HL-60/S4 (cell line): ENCODE results near the gene SEC23A.
"Not testable (repeated sequence)": the region's sequence is repeated elsewhere in the genome, so short reads cannot be mapped to it uniquely, and the experiment has no call there.

Experiments
- in situ Hi-C: fragments of 300-500 bp; cut with MboI; formaldehyde crosslinking; loops from 2 replicates; pipeline ENCODE4 v1.14.3; 2022; ENCODE audit warnings: low sequenced_read_pairs

SEC23A gene

GRCh38 chr14:39034481-39035296 lies 68.3 kb downstream of the SEC23A start:
- in situ Hi-C loops = no loop called here

DNA sequence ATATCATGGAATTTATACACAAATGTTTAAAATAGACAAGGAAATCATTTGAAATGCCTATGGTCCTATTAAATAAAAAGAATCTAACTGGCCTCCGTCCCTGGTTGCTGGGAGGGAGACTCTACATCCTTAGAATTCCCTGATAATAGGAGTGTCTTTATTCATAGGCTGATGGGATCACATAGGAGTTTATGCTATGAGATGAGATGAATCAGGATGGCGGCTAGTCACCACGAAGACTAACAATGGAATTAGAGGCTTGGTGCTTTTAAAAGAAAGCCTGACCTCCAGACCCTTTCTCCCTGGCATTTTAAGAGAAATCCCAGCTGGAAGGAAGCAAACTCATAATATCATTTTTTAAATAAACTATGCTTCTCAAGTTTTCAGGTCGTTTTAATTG lies 69.7 kb downstream of the SEC23A start:
- in situ Hi-C loops = no loop called here

- in situ Hi-C loops = no loop called here
These were observed 72.8 kb downstream of the SEC23A start for GRCh38 chr14:39030209-39030608.

GRCh38 chr14:39029789-39030188 lies 73.2 kb downstream of the SEC23A start:
- in situ Hi-C loops = no loop called here

- in situ Hi-C loops = no loop called here
These were observed 74.4 kb downstream of the SEC23A start for GRCh38 chr14:39028620-39029019.

DNA sequence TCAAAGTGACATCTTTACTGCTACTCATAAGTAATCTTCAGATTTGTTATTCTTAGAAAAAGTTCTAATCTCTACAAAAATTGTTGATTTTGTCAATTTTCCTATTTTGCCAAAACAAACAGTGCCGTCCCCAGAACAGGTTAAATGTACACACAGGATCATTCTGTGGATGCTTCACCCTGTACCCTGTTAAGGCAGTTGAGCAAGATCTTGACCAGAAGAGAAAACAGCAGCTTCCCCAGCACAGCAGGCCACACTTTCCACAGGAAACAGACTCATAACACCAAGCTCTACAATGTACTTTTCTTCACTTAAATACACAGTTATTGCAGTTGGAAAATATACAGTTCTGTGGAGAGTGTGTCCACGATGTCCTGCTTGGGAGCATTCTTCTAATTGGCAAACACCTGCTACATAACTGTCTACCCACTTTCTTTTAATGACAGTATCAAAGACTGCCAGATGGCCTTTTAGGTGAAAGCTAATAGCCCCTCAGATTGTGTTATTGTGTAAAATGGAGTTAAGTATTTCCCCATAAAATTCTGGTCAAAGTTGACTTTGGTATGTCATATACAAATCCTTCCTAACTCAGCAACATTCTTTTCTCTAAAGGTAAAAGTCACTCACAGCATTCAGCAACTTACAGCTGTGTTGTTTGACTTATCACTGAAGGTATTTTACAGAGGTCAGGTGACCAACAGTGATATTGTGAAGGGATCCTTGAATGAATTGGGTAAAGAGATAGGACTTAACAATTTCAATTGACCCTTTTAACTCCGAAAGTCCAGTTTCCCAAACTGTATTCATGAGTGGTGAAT lies 77.0 kb downstream of the SEC23A start:
- in situ Hi-C loops = no loop called here

GRCh38 chr14:39025250-39025809 lies 77.7 kb downstream of the SEC23A start:
- in situ Hi-C loops = no loop called here

DNA sequence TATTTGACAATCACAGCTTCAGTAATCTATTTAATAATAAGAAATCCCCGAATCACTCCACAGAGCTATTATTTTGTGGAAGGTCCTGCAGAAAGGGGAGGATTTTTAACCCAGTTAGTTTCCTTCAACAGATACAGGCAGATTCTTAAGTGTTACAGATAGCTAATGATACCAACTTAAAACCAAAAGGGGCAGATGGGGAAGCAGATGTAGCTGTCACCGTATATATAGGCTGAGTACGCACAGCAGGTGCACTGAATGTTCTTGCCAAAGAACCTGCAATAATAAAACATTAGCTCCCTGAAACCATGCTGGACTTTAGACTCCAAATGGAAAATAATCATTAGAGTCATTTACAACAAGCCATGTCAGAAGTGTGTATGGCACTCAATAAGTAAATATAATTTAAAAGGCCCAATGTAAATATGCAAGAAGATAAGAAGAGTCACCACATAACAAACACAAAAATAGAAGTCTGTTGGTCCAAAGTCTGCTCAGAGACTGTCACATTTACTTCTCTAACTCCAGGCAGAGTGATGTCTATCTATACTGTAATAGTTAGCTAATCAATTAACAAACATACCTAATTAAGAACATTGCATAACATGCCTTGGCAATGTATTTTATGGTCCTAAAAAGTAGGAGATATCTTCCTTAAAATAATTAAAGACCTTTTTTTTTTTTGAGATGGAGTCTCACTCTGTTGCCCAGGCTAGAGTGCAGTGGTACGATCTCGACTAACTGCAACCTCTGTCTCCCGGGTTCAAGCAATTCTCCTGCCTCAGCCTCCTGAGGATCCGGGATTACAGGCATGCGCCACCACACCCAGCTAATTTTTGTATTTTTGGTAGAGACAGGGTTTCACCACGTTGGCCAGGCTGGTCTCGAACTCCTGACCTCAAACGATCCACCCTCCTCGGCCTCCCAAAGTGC lies 78.8 kb downstream of the SEC23A start:
- in situ Hi-C loops = no loop called here

GRCh38 chr14:39017096-39018016 lies 85.7 kb downstream of the SEC23A start:
- in situ Hi-C loops = loop anchor here (10.0 kb wide), 1 partner anchor 293 kb away; no protein-coding TSS in a partner anchor

- in situ Hi-C loops = loop anchor here (10.0 kb wide), 1 partner anchor 292 kb away; no protein-coding TSS in a partner anchor
These were observed 86.3 kb downstream of the SEC23A start for GRCh38 chr14:39016733-39017095.

DNA sequence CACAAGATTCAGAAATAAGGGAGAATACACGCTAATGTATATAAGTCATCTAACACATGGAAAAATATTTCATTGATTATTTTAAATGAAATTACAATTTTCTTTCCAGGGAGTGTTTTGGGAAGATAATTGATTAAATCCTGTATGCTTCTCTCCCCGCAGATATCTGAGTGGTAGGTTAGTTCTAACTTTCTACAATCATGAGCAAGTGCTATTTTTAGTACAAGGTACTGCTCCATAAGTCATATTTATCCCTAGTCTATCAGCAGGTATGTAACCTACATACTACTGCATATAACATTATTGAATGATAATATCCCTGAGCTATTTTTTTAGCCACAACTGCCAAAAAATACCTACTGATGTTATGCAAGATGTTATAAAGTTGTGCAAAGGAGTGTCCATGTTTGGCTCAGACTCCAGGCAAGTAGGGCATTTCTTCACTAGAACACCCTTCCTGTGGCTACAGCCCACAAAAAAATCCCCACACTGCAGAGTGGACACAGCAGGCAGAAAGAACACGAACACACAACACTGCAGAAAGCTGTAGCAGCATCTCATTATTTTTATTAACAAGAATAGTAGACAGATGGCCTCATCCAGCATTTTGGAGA lies 87.0 kb downstream of the SEC23A start:
- in situ Hi-C loops = loop anchor here (10.0 kb wide), 1 partner anchor 291 kb away; no protein-coding TSS in a partner anchor

- in situ Hi-C loops = loop anchor here (10.0 kb wide), 1 partner anchor 291 kb away; no protein-coding TSS in a partner anchor
These were observed 87.6 kb downstream of the SEC23A start for GRCh38 chr14:39015360-39015961.

GRCh38 chr14:39014460-39014859 lies 88.6 kb downstream of the SEC23A start:
- in situ Hi-C loops = loop anchor here (10.0 kb wide), 1 partner anchor 290 kb away; no protein-coding TSS in a partner anchor

DNA sequence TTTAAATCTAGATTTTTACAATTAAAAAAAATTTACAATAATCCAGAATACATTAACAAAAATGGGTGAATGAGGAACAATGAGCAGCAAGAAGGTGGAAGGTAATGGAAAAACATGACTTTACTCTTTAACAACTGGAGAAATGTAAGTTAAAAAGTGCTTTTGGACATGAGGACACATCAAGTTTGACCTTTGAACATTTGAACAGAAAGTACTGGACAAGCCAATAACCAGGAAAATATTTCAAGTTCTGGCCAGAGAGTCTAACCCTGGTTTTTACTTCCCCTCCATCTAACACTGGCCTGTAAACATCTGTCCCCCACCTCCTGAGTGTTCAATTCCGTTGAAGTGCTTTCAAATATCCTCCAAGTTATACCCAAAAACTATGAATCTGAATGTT lies 94.1 kb downstream of the SEC23A start:
- in situ Hi-C loops = not testable (repeated sequence)

DNA sequence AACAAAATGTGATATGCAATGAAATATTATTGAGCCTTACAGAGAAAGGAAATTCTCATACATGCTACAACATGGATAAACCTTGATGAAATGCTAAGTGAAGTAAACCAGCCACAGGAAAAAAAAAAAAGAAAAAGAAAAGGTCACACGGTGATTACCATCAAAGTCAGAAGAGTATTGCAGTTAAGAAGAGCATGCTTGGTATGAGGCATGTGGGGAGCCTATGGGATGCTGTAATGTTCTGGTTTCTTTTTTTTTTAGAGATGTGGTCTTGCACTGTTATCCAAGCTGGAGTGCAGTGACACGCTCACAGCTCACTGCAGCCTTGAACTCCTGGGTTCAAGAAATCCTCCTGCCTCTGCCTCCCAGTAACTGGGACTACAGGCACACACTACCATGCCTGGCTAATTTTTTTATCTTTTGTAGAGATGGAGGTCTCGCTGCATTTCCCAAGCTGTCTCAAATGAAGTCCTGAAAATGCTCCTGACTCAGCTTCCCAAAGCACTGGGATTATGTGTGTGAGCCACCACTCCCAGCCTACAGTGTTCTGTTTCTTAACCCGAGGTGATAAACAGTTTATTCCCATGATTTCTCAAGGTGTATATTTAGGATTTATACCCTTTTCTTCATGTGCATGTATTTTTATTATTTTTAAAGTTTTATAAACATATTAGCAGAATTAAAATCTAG lies 96.2 kb downstream of the SEC23A start:
- in situ Hi-C loops = no loop called here

DNA sequence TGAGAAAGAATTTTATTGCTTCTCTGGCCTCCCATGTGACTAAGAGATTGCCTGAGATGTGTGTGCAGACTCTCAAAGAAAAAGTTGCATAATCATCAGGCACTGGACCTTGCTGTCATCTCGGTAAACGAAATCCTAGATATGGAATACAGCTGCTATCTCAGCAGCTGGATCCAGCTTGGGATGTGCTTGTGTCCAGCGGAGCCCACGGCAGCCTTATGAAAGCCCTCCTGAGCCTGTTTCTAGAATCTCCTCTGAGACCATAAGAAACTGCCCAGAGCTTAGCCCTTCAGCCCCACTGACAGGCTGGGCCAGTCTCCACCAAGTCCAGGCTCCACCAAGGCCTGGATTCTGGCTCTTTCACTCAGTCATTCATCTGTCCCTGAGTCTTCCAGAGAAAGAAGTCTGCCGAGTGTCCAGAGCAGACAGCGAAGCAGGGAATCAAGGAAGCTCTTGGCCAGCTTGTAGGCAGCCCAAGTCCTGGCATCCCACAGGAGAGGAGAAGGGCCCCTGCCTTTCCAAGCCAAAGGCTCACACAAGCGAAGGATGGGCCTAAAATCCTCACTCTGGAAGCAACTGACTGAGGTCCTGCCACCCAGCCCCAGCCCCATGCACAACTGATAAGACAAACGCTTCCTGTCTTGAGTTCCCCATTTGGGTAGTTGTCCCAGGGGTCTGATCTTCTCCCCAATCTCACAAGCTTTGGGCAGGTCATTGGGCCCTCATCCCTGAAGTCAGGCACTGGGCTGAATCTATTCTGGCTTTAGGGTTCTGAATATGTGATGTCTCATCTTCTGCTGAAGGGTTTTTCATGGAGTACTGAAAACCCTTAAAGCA lies 97.8 kb downstream of the SEC23A start:
- in situ Hi-C loops = no loop called here

DNA sequence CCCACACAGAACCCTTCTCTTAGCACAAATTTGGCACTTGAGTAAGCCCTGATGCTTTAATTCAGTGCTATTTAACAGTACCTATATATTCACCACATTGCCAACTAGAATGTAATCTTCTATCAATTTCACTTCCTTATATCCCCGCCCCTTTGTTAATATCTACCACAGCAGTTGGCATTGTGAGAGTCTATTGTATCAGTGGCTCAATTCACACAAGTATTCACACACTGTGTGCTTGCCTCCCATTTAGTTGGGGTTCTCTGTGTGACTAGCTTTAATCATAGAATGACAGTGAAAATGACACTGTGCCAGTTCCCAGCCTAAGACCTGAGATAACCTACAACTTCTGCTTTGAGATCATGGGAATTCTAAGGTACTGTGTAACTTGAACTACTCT lies 103.1 kb downstream of the SEC23A start:
- in situ Hi-C loops = no loop called here
